Omental fat pad (tissue), 4 donors: ENCODE measurements around the gene ANO2. TPM values are rescaled to one million over a fixed set of nuclear protein-coding genes. Genes with fewer than 3 reads are reported as not detected.

Source experiments
- ATAC-seq: fragments of 150-250 bp; one replicate; pipeline ENCODE4 v1.9.1; 2016; ENCODE audit warnings: mild to moderate bottlenecking, moderate library complexity; ENCODE audit not compliant: low FRiP score
- DNase-seq: peaks from one replicate; pipeline ENCODE4 v3.0.0-alpha.2; 2019; ENCODE audit warnings: low spot score
- total RNA-seq, 4 donors: library from RNA; depleted of rRNA; stranded (reverse); fragments of >200 nt; gene quantifications; one replicate each; pipeline ENCODE4 v1.1.0, GENCODE V29; 2016
- TF ChIP-seq, protein P1 (sequence below), 3 donors: fragments of 450-650 bp; IDR thresholded peaks; one replicate each; pipeline ENCODE4 v1.5.1; 2016 to 2017; ENCODE audit warnings: antibody characterized with exemption in 3 of 3, mild to moderate bottlenecking in 3 of 3, moderate library complexity in 2 of 3

The ANO2 gene
- total RNA-seq, 4 donors from 2014 or later: 7.0 to 95.0 (median 20.8) TPM

DNA sequence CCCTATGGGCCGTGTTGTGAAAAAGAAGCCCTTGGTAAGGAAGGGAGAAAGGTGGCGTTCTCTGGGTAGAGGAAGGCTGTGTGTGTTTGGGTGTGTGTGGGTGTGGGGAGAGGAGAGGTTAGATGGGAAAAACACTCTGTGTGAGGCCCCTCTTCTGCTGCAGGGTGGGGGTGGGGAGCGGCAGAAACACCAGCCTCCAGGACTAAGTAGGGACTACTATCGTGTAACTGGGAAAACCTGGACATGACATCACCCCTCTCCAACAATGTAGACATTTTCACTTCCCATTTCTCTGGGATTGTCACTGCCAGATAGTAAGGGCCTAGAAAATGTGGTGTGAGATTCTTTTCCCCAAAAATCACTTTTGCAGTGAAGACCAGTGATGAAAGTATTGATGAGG is 308.2 kb downstream of the ANO2 start:
- ATAC-seq: no peak
- TF ChIP-seq, protein P1, sequence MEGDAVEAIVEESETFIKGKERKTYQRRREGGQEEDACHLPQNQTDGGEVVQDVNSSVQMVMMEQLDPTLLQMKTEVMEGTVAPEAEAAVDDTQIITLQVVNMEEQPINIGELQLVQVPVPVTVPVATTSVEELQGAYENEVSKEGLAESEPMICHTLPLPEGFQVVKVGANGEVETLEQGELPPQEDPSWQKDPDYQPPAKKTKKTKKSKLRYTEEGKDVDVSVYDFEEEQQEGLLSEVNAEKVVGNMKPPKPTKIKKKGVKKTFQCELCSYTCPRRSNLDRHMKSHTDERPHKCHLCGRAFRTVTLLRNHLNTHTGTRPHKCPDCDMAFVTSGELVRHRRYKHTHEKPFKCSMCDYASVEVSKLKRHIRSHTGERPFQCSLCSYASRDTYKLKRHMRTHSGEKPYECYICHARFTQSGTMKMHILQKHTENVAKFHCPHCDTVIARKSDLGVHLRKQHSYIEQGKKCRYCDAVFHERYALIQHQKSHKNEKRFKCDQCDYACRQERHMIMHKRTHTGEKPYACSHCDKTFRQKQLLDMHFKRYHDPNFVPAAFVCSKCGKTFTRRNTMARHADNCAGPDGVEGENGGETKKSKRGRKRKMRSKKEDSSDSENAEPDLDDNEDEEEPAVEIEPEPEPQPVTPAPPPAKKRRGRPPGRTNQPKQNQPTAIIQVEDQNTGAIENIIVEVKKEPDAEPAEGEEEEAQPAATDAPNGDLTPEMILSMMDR (IDR thresholded peaks at IDR 0.05): no peak
- DNase-seq: no peak

DNA sequence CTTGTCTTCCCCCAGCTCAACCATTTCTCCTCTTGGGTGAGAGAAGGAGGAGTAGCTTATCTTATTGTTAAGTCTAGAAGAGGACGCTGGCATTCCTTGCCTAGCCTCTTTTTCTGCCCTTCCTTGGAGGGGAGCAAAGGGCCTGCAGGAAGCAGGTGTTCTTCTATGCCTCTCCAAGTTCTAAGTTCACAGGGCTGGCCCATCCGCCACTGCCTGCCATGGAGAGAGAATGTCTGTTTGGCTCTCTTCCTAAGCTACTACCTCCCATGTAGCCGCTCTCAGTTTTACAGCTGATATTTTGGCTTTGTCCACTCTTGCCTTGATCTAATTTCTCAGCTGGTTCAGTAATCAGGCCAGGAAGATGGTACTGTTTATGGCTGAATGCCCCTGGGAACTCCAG is 312.0 kb downstream of the ANO2 start:
- ATAC-seq: no peak
- DNase-seq: no peak
- TF ChIP-seq, protein P1 (IDR thresholded peaks at IDR 0.05): no peak

DNA sequence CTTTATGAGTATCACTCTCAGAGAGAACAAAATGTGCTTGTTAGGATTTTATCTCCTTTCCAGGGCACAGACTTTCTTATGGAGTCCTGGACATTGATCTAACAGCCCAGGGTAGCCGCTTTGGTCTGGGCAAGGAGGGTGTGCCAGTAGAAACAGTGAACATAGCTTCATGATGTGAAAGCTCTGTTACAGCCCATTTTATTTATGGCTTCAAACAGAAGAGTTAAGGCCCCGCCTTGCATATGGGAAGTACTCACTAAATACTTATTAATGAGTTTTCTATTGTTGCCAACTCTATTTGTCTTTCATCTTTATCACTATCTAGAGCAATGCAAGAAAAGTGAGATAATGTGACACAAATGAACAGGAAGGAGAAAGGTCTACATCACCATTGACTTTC is 312.6 kb downstream of the ANO2 start:
- no peak for ATAC-seq
- no peak for DNase-seq
- TF ChIP-seq, protein P1 (IDR thresholded peaks at IDR 0.05): no peak

DNA sequence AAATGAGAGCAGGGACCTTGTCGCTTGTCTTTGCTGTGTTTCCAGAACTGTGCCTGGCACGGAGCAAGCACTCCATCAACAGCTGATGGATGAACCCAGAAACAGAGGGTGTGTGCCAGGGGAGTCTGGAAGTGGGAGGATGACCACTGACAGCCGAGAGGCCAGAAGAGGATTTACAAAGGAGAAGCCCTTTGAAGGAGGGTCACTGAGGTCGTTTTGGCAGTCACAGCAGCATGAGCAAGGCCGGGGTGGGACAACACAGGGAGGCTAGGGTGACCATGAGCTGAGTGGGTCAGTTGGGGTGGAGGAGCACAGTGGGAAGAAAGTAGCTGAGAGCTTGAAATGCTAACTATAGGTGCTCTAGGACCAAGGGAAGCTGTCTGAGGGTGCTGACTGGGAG is 313.6 kb downstream of the ANO2 start:
- TF ChIP-seq, protein P1 (IDR thresholded peaks at IDR 0.05): no peak
- DNase-seq (no peak), ATAC-seq (no peak)

DNA sequence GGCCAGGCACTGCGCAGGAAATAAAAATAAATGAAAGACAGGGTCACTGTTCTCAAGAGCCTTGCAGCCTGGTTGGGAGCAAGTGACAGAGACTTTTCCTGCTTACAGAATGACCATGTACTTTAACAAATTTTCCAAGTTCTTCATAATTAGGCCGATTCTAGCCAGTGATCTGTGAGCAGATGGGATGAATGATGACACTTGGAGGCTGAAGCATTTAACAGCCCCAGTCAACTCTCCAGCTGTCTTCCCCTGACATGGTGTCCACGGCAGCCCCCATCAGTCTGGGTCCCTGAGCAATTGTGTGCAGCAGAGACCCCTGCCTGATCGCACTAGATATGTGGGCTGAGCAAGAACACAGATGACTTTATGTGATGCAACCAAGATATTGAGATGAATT is 314.3 kb downstream of the ANO2 start:
- DNase-seq (no peak), ATAC-seq (no peak)
- TF ChIP-seq, protein P1 (IDR thresholded peaks at IDR 0.05): no peak

DNA sequence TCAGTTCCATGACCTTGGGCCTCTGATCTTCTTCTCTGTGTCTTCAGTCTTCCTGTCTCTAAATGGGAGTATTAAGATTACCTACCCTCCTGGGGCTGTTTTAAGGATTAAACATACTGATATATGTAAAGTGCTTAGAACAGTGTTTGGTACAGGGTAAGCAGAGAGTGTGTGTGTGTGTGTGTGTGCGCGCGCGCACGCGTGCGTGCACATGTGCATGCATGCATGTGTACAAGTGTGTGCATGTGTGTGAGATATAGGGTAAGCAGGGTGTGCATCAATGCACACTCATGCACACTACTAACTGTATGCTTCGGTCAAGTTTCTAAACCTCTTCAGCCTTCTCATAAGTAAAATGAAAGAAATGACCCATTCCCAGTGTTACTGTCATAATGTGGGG is 316.6 kb downstream of the ANO2 start:
- TF ChIP-seq, protein P1 (IDR thresholded peaks at IDR 0.05): no peak
- DNase-seq: no peak
- ATAC-seq: no peak

DNA sequence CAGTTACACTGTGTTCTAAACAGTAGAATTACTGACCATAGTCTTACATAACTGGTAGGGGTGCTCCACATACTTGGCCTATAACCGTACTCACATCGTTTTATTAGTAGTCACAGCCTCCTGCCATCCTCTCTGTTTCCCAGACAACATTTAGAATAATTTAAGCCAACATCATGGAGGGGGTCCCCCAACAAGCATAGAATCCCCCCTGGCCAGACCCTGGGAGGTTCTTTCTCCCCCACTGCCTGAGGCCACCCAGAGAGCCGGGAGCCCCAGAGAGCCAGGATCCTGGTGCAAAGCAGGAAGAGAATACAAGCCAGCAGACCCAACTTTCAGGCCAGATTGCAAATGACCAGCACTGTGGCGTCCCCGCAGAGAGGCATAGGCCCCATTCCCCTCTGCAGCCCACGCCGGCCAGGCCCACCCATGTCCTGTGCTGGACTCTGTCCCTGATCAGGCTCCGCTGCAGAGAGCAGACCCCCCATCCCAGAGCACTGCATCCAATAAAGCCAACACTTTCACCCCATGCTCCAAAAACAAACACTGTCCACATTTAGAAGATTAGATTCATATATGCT is 317.9 kb downstream of the ANO2 start:
- DNase-seq: no peak
- no peak for ATAC-seq
- TF ChIP-seq, protein P1 (IDR thresholded peaks at IDR 0.05): no peak
